ENCODE data around the gene ORC4.

DNA sequence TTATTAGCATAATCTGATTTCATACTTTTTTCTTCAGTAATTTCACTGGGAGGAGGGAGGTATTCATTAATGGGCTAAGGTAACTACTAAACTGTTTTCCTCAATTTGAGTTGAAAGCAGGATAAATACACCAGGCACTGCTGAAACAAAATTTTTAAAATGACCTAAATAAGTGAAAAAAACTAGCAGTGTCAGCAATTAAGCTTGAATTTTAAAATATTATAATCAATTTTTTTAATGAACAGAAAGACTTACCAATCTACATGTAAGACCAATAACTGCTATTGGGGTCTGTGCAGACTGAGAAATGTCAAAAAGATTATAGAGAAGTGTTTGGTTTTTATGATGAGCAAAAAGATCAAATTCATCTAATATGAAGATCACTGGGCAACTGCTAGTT is 68.4 kb downstream of the ORC4 start:
- TF ChIP-seq, protein P1, sequence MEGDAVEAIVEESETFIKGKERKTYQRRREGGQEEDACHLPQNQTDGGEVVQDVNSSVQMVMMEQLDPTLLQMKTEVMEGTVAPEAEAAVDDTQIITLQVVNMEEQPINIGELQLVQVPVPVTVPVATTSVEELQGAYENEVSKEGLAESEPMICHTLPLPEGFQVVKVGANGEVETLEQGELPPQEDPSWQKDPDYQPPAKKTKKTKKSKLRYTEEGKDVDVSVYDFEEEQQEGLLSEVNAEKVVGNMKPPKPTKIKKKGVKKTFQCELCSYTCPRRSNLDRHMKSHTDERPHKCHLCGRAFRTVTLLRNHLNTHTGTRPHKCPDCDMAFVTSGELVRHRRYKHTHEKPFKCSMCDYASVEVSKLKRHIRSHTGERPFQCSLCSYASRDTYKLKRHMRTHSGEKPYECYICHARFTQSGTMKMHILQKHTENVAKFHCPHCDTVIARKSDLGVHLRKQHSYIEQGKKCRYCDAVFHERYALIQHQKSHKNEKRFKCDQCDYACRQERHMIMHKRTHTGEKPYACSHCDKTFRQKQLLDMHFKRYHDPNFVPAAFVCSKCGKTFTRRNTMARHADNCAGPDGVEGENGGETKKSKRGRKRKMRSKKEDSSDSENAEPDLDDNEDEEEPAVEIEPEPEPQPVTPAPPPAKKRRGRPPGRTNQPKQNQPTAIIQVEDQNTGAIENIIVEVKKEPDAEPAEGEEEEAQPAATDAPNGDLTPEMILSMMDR (IDR thresholded peaks at IDR 0.05; ENCODE audit: extremely low read depth in 1 of 2, insufficient read depth in 1 of 2, low read depth in 1 of 2, low read length in 2 of 2): no peak
- TF ChIP-seq EZH2 (IDR thresholded peaks at IDR 0.05; ENCODE audit: borderline replicate concordance, low read depth, low read length, severe bottlenecking) (no peak), POLR2A (IDR thresholded peaks at IDR 0.05; ENCODE audit: low read depth, low read length) (no peak), POLR2AphosphoS5 (IDR thresholded peaks at IDR 0.05; ENCODE audit: insufficient read depth, low read depth, low read length) (no peak), JUN (IDR thresholded peaks at IDR 0.05; ENCODE audit: borderline replicate concordance, insufficient read depth, insufficient read length, low read depth) (no peak)
- TF ChIP-seq, protein P2, sequence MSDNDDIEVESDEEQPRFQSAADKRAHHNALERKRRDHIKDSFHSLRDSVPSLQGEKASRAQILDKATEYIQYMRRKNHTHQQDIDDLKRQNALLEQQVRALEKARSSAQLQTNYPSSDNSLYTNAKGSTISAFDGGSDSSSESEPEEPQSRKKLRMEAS (IDR thresholded peaks at IDR 0.05; ENCODE audit: insufficient read depth, insufficient read length): no peak

All from endothelial cell of umbilical vein (primary cell).